Dermis microvascular lymphatic vessel endothelial cell (primary cell): ENCODE data around the gene MICOS13. TPM values are rescaled to one million over a fixed set of nuclear protein-coding genes. Genes with fewer than 3 reads are reported as not detected.
A peak's percentile ranks its signal among the peaks of the same experiment; 100 is the strongest.
"Not testable (repeated sequence)": the region's sequence is repeated elsewhere in the genome, so short reads cannot be mapped to it uniquely, and the experiment has no call there.

Source experiments
- DNase-seq, 2 donors: peaks; one replicate each; pipeline versions ENCODE4 v3.0.0 to v3.0.0-alpha.2; 2010; ENCODE audit warnings: low read depth in 2 of 2
- total RNA-seq: library from RNA; depleted of rRNA; stranded (reverse); fragments of >200 nt; gene quantifications from 2 replicates; pipeline ENCODE4 v1.2.1, GENCODE V29; 2014

MICOS13 gene
- total RNA-seq, 1 donor from 2014 or later, result 46.2 TPM

- DNase-seq, result no peak
Observed at GRCh38 chr19:5700455-5701092, 20.3 kb upstream of the MICOS13 start.

- DNase-seq, result no peak
Observed at GRCh38 chr19:5698635-5699422, 18.5 kb upstream of the MICOS13 start.

DNA sequence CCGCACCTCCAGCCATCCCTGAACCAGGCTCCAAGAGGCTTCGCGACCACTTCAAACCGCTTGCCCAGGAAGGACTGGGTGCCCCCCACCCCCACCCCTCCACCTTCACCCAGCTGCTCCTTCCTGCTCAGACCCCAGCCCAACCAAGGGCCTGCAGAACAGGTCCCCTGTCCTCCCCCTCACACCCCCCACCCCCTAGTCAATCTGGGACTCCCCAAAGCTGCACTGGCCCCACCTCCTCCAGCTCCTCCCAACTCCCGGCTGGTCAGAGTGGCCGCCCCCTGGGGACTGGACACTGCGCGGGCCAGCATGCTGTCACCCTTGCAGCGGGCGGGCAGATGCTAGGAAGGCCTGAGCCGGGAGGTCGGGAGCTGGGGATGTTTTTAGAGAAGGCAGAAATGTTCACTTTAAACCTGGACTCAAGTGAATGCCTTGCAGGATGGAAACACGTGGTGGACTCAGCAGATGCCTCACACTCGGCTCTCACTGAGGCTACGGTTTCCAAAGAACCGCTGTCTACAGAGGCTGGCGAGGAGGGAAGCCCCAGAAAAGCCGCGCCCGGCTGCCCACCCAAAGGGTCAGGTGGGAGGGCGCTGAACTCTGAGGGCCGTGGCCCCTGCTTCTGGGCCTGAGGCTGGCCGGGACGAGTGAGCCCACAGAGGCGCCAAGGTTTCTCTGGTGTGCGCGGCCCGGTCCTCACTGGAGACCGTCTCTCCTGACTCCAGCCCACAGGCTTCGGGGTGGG is 17.7 kb upstream of the MICOS13 start:
- no peak for DNase-seq

DNA sequence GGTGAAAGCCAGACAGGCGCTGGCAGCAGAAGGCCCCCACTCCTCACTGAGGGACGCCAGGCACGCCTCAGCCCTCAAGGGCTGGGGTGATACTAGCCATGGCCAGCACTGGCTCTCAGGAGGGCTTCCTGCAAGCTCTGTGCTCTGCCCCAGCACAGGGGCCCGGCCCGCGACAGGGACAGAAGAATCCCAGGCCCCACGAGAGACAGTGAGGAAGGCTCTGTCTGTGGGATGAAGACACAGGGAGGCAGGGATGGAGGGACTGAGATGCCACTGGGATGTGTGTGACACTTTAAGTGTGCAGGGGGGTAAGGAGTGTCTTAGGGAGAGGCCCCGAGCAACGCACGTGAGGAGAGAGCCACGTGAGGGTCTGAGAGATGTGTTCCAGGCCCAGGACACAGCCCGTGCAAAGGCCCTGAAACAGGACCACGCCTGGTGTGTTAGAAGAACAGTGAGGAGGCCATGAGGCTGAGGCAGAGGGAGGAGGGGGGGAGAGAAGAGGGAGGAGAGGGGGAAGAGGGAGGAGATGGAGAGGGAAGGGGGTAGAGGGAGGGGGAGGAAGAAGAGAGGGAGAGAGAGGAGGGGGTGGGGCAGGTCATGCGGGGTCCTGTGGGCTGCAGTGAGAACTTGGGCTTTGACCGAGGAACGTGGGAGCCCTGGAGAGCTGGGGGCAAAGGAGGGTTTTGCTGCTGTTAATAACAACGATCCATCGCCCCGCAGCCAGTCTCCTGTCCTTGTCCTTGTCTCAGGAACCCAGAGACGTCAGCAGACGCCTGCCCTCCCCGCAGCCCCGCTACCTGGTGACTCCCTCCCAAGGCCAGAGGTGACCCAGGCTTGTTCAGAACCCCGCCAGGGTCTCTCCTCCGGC is 16.9 kb upstream of the MICOS13 start:
- no peak for DNase-seq

DNA sequence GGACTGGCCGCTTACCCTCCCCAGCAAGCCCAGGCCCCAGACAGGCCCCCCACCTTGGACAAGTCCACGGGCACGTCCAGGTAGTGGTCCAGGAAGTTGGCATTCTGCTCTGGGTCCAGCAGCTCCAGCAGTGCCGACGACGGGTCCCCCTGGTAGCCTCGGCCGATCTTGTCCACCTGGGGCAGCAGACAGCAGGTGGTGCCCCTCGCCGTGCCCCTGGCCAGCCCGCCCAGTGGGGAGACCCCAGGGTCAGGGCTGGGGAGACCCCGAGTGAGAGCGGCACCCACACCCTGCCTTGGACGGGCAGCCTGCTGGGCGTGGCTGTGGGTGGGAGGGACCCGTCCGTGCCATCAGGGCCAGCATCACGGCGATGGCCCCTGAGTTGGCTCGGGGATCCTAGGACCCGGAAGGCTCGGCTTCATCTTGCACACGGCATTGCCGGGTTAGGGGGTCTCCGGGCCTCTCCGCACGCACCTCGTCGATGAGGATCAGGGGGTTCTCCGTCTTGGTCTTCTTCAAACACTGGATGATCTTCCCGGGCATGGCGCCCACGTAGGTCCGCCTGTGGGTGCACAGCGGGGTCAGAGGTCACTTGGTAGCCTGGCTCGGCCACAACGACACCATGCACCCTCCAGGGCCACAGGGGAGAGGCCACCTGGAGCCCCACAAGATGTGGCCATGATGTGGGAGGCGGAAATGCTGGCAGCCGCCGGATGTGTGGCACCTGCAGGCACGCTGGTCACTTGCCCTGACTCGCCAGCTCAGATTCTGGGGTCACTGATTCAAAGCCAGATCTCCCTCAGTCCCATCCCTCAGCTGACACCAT is 16.1 kb upstream of the MICOS13 start:
- DNase-seq, result no peak

GRCh38 chr19:5695649-5696195 is 15.4 kb upstream of the MICOS13 start:
- DNase-seq, result no peak

DNA sequence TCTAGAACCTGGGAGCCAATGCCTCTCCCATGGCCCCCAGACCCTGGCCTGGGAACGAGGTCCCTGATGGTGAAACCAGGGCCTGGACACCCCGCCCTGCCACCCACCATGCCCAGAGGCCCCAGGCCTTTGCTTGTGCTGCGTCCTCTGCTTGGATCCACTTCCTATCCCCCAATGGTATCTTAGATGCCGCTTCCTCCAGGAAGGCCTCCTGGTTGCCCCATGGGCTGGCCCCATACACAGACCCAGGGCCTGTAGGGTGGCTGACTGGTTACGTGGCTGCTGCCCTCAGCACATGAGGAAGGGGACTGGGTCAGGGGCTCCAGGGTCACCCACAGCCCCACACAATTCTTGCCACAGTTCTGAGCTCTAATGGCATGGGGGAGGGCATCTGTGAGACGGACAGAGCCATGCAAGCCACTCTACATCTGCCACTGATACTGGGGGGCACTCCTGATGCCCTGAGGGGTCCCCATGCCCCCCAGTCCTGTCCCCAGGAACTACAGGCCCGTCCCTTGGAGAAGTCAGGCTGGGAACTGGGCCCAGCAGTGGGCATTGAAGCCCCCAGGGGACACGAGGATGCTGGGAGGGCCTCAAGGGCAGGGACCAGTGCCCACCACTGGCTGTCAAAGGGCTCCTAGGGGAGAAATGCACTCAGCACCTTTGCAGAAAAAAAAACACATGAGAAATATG is 14.8 kb upstream of the MICOS13 start:
- no peak for DNase-seq

- DNase-seq, result no peak
Observed at GRCh38 chr19:5694167-5694955, 14.0 kb upstream of the MICOS13 start.

DNA sequence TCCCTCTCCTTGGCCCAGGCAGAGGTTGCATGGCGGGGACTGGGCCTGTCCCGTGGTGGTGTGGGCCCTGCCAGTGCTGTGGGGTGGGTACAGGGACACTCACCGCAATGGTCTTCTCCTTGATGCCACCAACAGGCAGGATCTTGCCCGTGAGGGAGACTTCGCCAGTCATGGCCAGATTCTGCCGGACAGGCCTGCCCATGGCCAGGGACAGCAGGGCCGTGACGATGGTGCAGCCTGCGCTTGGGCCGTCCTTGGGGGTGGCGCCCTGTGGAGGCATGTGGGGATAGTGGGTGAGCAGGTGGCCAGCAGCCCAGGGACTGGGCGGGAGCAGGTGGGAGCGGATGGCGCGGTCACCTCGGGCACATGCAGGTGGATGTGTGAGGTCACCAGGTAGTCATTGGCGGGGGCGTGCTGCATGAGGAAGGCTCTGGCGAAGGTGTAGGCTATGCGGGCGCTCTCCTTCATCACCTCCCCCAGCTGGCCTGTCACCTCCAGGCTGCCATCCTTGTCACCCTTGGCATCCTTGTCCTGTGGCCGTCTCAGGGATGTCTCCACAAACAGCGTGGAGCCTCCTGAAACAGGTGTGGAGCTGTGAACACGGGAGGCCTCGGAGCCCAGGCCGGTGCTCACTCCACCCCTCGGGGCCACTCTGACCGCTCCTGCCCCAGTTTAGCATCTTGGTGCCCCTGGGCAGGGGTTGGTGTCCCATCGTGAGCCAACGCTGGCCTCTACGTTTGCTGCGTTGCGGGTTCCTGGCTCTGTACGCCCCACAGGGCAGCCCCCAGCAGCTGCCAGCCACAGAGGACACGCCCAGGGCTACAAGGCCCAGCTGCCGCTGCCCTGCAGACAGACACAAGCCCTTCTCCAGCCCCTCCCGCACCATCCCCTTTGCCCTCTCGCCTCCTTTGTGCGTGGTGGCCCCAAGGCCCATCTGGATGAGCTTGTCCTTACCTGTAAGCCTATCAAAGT is 13.2 kb upstream of the MICOS13 start:
- no peak for DNase-seq

- no peak for DNase-seq
Observed at GRCh38 chr19:5692723-5693194, 12.4 kb upstream of the MICOS13 start.

GRCh38 chr19:5691822-5692722 is 11.8 kb upstream of the MICOS13 start:
- no peak for DNase-seq

DNA sequence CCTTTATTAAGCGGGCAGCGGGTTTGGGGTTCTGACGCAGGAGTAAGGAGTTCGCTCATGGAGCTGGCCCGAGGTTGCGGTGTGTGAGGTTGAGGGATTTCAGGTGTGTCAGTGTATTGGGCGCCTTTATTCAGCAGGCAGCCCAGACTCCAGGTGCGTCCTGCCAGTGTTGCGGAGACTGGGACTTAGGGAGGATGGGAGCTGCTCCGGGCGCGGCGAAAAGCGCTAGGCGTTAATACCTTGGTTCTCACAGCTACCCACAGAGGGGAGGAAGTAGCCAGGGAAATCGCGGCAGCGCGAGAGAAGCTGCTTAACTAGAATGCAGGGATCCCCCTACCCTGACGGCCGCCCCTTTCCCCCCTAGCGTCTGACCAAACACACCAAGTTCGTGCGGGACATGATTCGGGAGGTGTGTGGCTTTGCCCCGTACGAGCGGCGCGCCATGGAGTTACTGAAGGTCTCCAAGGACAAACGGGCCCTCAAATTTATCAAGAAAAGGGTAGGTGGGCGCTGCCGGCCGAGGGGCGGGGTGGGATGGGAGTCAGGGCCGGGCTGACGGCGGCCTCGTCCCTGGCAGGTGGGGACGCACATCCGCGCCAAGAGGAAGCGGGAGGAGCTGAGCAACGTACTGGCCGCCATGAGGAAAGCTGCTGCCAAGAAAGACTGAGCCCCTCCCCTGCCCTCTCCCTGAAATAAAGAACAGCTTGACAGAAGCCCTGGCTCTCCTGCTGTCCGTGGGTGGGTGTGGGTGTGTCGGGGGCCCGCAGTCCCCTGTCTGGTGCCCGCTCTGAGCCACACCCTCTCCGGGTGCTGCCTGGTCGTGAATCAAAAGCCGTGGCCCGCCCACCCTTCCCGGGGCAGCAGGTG is 10.9 kb upstream of the MICOS13 start:
- DNase-seq, result peak; percentile 48 to 78

GRCh38 chr19:5690125-5690954 is 10.0 kb upstream of the MICOS13 start, which contains the start of gene RPL36:
Gene RPL36, plus strand, starts transcription at chr19:5690295. Its CDS starts 213 bp downstream, at chr19:5690508.
- DNase-seq, result peak; percentile 93 to 96

DNA sequence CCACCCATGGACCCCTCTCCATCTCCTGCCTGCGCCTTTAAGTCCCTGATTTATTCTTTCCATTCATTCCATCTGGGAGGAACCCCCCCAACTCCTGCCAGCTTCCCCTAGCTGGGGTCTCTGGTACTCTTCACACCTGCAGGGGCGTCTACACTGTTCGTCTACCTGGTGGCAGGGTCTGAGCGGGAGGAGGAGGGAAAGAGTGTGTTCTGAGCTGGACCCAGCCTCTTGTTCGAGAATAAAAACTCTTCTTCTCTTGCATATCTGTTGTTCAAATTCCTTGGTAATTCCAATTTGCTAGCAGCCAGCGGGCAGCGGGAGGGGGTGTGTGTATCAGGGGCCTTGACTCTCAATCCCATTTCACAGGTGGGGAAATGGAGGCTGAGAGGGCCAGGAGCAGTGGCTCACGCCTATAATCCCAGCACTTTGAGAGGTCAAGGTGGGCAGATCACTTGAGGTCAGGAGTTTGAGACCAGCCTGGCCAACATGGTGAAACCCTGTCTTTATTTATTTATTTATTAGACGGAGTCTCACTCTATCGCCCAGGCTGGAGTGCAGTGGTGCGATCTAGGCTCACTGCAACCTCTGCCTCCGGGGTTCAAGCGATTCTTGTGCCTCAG is 8.1 kb upstream of the MICOS13 start:
- DNase-seq, result not testable (repeated sequence)
